NCI-H748 treated with DMSO at 0.1 percent for 48 hours (cell line): ENCODE results near the gene PTPRN2.
"Not testable (repeated sequence)": the region's sequence is repeated elsewhere in the genome, so short reads cannot be mapped to it uniquely, and the experiment has no call there.

Source experiments
- DNase-seq: peaks from one replicate; lab custom pipeline; 2025; lab: John Stamatoyannopoulos, UW

The PTPRN2 gene

DNA sequence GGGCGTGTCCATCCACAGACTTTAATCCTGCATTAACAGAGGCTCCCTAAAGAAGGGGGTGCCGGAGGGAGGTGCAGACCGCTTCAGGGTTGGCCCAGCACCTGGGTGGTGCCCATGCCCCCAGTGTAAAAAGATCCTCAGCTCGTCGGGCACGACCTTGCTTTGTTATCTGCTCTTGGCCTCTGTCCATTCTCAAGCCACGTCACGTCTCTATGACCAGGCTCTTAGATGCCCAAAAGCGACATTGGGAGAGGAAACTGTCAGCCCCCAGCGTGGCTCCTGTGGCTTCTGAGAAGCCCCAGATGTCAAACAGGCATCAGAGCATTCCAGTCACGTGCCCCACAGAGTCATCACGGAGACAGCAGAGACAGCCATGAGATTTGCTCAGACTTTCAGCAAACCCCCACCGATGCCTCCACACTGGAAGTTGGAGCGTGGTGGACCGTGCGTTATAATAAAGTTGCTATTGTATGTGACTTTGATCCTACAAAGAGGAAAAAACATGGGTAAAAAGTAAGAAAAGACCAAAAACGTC, 55.5 kb downstream of the PTPRN2 start:
- DNase-seq = no peak

DNA sequence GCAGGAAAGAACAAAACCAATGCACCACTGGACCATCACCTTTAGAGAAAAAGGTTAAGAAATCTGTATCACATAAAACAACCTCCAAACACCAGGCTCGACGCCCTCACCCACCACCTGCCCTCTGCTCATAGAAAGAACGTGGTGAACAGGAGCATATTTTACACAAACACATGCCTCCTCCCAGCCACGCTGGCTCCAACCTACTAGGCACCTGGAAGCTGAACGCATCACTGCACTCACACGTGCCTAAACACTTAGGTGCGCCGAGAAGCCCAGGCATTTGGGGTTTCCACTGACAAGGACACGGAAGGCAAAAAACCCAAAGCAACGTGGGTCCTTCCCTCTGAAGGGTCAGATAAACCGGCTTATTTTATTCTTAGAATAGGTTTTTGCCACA, 56.0 kb downstream of the PTPRN2 start:
- DNase-seq = no peak

DNA sequence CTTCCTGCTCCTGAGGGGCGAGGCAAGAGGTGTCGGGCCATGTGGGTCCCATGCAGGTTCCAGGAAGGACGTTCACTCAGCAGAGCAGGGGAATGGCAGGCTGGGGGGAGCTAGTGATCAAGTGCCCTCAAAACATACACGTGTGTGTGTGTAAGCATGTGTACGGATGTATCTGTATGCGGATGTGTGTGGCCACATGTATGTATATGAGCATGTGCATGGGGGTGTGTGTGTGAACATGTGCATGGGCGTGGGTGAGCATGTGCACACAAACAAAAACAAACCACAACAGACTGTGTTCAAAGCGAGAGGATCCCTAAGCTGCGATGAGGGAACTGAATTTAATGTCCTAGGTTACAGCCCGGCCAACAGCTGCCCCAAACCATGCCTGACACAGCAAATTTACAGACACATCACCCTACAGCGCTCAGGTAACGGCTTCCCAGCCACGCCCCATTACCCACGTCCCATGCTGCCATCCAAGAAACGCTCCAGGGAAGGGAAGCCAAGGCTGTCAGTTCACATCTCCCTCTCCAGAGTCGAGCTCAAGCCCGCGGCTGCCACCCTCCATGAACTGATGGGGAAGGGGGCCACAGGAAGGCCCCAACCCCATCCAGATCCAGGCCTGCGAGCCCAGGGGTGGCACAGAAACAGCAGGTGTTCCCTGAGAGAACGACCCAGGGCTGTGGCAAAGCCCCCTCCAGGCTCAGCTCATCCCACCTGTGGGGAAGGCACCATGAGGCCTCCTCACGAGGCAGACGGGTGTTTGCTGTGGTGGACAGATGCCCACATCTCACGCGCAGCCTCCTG, 56.6 kb downstream of the PTPRN2 start:
- DNase-seq = no peak

DNA sequence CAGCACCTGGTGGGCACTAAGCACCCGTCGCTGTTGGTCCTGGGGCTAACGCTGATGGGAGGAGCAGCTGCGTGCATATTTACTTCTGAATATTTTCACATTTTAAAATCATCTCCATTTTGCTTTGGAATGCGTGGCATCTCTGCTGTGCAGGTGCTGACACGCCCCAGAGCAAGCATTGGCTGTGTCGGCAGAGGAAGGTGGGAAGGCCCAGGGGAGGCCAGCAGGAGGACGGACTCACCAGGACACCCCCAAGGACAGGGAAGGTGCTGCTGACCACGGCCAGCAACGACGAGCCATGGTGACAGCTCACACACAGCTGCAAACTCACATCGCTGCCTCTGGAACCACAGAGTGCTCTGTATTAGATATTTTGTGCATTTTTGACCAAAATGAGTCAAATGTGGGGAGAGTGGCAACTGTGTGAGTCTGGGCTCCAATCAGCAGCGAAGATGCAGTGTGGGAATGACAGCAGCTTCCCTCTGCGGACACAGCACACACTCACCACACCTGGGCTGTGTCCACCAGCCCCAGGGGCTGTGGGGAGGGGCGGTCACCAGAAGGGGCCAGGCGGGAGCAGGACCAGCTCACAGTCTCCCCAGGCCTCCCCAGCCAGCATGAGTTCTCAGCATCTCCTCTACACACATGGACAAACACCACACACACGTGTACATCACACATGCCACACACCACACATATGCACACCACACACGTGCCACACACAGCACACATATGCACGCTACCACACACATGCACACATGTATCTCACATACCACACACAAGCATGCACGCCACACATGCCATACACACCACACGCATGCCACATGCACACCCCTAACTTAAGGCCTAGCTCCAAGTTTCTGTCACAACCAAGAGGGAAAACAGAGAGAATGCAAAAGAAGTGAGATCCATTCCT, 58.2 kb downstream of the PTPRN2 start:
- DNase-seq = no peak

DNA sequence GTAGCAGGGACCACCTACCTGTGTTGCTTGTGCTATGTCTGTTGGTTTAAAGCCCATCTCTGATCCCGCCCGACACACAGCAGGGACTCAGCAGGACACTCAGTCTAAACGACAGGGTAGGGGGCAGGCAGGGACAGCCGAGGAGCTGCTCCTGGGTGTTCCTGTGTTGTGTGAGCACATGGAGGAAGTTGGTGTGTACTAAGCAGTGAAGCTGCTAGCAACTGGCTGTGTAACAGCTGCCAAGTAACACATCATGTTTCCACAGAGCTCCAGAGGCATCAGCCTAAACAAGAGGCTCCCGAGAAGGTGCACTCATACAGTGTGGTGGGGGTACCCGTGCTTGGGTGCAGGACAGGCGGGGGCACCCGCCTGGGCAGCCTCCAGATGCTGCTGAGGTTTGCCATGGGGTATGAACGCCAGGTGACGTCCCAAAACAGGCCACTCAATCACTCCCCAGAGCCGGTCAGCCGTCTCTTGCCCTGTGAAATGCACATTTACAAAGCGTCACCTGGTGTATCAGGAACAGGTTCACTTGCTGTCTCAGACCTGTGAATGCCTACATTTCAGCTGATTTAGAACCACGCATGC, 59.6 kb downstream of the PTPRN2 start:
- DNase-seq = no peak

DNA sequence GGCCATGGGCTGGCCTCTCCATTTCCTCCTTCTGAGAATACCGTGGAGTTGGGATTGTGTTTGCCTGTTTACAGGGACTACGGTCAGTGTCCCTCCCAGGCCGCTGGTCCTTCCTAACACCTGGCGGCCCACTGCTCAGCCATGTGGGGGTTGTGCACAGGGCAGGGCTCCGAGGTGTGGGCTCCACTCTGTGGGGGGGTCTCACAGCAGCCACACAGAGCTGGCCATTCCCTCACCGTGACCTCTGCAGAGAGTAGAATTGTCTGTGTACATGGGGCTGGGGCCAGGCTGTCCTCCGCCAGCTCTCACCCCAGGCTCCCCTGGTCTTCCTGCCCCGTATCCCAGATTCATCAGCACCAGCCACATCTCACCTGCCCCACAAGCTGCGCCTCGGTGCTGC, 60.1 kb downstream of the PTPRN2 start:
- no peak for DNase-seq

DNA sequence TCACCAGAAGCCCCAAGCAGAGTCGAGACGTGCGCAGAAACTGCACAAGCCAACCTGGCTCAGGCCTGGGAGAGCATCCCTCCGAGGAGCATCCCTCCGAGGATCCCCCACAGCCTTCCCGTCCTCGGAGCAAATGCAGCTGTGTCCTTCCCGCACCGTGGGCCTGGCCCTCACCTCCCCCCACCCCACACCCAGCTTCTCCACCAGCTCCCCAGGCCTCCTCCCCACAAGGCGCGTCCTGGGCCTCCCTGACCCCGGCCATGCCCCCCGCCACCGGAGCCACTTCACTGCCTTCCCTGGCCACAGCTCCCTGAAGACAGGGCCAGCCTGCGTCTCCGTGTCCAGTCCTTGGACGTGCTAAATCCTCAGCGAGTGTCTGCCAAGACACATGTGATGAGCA, 60.6 kb downstream of the PTPRN2 start:
- no peak for DNase-seq

DNA sequence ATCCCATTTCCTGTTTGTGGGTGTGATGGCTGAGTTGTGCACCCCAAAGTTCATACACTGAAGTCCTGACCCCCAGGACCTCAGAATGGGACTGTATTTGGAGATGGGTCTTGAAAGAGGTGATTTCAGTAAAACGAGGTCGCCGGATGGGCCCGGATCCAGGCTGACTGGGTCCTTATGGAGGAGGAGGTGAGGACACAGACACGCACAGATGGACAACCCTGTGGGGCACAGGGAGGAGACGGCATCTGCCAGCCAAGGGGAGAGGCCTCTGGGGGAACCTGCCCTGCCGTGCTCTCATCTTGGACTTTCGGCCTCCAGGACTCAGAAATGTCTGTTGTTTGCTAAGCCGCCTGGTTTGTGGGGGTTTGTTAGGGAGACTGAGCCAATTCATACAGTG, 61.1 kb downstream of the PTPRN2 start:
- DNase-seq = no peak

DNA sequence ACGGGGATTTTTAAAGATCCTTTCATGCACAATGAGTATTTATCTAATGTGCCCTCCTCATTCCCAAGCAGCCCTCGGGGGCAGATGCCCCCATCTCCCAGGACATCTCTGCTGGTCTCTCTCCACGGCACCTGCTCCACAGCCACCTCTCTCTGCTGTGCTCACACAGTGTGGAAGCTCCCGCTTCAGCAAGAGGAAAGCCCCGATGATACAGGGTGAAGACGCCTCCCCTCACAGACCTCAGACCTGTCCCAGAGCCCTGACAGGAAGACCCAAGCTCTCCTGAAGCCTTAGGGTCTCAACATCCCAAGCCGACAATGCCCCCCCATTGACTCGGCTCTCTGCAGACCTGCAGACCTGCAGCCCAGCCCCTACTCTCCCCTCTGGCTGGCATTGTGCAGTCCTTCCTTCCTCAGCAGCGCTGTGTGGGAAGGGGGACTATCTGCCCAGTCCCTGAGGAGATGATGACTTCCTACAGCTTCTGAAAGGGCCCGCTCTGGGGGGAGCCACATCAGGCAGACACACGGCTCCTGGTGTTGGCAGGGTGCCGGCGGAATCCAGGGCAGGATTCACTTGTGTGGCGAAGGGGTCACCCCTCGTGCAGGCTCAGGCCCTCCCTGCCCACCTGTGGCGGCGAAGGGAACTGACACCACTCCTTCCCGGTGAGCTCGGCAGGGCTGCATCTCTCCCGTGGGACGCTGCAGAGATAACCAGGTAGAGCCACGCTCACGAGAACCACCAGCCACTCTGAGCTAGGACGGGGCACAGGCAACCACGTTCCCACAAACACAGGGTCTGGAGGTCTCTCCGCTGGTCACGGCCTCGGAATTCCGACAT, 61.8 kb downstream of the PTPRN2 start:
- DNase-seq = no peak

DNA sequence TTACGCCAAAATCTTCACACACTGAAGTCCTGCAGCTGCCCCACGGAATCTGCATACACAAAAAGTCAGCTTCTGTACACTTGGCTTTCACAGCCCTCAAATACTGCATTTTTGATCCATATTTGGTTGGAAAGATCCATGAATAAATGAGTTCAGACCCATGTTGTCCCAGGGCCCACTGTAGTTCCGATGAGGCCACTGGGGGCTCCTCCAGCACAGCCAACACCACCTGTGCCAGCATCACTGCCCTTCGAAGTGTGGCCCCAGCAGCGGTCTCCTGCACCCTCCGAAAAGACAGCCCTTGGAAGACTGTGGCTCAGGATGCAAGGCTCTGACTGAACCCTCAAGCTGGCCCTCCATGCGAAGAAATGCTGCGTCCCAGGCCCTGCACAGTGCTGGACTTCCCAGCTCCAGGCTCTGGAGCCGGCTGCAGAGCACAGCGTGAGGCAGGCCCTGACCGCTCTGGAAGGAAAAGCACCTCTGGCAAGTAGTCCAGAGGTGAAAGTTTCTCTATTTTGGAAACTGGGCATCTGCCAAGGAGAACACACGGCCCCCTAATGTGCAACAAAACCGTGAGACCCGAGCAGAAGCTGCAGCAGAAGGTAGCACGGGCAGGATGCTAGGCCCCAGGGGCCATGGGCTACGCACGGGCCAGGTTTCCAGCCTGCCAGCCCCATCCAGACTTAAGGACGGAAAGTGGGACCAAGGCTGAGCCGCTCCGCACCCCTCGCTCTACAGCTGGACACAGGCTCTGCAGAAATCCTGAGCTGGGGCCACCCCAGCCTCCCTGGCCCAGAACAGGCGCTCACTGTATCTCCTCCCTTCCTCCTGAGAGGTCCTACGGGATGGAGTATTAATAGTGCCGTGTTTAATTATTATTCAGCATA, 62.6 kb downstream of the PTPRN2 start:
- DNase-seq = no peak

DNA sequence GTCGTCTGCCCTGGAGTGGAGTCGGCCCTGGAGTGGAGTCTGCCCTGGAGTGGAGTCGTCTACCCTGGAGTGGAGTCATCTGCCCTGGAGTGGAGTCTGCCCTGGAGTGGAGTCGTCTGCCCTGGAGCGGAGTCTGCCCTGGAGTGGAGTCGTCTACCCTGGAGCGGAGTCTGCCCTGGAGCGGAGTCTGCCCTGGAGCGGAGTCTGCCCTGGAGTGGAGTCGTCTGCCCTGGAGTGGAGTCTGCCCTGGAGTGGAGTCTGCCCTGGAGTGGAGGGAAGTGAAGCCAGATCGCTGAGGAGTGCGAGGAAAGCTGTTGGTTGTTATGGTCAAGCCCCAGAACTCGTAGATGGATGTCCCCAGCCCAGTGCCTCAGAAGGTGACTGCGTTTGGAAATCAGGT, 63.3 kb downstream of the PTPRN2 start:
- DNase-seq = not testable (repeated sequence)

DNA sequence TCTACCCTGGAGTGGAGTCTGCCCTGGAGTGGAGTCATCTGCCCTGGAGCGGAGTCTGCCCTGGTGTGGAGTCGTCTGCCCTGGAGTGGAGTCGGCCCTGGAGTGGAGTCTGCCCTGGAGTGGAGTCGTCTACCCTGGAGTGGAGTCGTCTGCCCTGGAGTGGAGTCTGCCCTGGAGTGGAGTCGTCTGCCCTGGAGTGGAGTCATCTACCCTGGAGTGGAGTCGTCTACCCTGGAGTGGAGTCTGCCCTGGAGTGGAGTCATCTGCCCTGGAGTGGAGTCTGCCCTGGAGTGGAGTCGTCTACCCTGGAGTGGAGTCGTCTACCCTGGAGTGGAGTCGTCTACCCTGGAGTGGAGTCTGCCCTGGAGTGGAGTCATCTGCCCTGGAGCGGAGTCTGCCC, 63.7 kb downstream of the PTPRN2 start:
- DNase-seq = not testable (repeated sequence)

DNA sequence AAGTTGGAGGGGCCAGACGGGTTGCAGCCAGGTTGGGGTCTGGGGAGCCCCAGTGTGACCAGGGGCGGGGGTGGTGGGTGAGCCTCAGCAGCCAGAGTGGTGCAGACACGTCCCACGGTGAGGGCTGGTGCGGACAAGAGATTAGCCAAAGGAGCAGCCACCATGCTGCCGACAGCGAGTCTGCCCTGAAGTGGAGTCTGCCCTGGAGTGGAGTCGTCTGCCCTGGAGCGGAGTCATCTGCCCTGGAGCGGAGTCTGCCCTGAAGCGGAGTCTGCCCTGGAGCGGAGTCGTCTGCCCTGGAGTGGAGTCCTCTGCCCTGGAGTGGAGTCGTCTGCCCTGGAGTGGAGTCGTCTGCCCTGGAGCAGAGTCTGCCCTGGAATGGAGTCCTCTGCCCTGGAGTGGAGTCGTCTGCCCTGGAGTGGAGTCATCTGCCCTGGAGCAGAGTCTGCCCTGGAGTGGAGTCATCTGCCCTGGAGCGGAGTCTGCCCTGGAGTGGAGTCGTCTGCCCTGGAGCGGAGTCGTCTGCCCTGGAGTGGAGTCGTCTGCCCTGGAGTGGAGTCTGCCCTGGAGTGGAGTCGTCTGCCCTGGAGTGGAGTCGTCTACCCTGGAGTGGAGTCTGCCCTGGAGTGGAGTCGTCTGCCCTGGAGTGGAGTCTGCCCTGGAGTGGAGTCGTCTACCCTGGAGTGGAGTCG, 64.3 kb downstream of the PTPRN2 start:
- not testable (repeated sequence) for DNase-seq

DNA sequence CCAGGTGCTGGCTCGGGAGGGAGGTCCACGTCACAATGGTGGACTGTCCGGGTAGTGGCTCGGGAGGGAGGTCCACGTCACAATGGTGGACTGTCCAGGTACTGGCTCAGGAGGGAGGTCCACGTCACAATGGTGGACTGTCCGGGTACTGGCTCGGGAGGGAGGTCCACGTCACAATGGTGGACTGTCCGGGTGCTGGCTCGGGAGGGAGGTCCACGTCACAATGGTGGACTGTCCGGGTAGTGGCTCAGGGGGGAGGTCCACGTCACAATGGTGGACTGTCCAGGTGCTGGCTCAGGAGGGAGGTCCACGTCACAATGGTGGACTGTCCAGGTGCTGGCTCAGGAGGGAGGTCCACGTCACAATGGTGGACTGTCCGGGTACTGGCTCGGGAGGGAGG, 65.8 kb downstream of the PTPRN2 start:
- not testable (repeated sequence) for DNase-seq

DNA sequence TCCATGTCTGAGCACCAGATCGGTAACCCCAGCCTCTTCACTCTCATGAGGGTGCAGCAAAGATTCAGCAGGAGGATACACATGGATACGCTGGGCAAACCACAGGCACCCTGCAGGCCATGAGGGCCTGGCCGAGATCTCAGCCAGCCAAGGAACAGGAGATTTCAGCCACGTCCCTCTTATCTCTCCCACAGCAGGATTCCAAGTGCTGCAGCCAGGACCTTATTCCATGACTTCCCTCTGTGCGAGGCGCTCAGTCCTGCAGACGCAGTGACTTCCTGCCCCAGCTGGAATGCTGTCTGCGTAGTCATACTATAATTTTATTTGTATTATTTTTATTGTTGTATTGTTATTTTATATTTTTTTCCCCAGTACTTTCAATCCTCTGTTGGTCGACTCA, 66.8 kb downstream of the PTPRN2 start:
- no peak for DNase-seq

DNA sequence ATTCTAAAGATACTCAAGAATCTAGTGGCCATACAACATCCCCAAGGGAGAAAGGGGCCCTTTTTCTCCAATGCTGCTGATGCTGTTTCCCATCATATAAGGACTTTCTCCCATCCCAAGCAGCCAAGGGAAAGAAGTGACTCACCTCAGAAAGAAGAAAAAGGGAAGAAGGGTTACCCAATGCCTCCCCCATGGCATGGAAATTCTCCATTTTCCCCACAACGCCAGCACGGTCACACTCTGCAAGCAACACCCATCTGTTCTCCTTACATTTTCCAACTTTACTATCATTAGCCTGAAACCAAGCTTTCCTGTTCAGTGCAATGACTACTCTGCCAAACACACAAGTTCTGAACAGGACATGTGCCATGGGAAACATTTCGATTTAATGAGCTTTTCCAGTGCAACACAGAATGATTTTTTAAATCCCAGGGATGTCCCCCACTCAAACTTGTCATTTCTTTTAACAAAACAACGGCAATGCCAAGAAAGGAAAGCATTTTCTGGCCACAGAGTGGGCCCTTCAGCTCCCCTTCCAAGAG, 67.9 kb downstream of the PTPRN2 start:
- no peak for DNase-seq

DNA sequence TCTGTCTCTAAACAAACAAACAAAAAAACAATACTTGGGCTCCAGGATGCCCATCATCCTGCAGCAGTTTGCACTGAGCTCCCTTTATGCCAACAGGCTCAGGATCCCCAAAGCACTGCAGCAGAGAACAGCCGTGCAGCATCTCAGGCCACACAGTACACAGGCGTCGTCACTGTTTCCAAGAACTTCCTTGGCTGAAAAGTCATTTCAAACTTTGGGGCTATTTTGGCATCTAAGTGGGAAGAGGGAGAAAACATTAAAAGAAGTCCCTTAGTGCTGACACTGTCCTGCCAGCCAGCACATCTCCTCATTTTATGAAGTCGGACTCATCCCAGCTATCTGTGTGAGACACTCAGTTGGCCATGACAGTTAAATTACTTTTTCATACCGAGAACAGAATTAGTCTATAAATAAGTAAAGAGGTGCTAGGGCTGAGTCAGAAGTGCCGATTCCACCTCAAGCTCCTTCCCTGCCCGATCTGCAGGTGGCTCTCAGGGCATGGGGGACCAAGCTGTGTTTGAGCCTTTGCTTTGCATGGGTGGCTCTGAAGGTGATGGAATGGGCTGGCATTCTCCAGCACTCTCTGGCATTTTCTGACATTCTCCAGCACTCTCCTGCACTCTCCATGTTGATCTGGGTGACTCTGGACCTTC, 68.5 kb downstream of the PTPRN2 start:
- no peak for DNase-seq

DNA sequence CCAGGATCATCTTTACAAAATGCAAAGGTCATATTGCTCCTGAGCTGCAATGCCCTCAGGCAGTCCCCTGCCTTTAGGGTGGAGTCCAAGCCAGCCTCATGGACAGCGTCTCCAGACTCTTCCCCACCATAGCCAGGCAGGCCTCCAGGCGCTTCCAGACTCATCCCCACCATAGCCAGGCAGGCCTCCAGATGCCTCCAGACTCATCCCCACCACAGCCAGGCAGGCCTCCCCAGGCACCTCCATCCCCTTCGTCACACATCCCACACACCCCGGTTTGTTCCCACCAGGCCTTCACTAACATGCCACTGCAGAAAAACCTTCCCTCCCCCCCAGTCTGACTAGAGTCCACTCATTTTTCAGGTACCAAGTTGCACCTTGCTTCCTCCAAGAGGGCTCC, 70.1 kb downstream of the PTPRN2 start:
- DNase-seq = no peak

DNA sequence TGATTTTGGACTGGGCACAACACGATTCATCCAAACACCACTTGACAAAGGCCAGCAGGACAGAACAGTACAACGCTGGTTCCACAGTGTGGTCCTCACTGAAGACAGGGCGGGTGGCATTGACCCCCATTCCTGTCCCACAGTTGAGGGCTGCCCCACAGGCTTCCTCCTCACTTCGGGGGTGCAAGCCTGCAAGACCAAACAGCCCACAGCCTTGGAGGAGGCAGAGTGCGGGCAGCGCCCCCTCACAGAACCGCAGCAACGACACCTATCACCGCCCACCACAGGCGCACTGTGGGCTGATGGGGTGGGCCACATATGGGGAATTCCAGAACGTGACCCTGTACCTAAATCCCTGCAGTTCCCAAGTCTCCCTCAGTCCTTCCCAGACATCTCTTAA, 70.6 kb downstream of the PTPRN2 start:
- DNase-seq = no peak
